ENCODE results near the gene VWCE. TPM values are rescaled to one million over a fixed set of nuclear protein-coding genes. Genes with fewer than 3 reads are reported as not detected.

Gene VWCE
- 1.0 TPM for total RNA-seq
- long read RNA-seq, partial matches to known transcripts = 0 of 1 reads
- long read RNA-seq, other reads (novel, unspliced or antisense) = 1 of 1 reads

- intact Hi-C loops (cut with DNase I) = no loop called here
- DNase-seq (ENCODE audit: missing footprints) (peak; percentile 78), ATAC-seq (peak; percentile 59)
These were observed at the start of gene VWCE for GRCh38 chr11:61294717-61295595. VWCE (minus strand) TSS chr11:61295316; CDS start chr11:61295037, 279 bp downstream.

GRCh38 chr11:61343792-61344745 is 49.0 kb upstream of the VWCE start:
- peak; percentile 63 for DNase-seq (ENCODE audit: missing footprints)
- ATAC-seq = no peak
- intact Hi-C loops (cut with DNase I) = no loop called here

- no peak for ATAC-seq
These were observed 47.2 kb upstream of the VWCE start for GRCh38 chr11:61342207-61342803.

GRCh38 chr11:61341706-61342105 is 46.6 kb upstream of the VWCE start:
- intact Hi-C loops (cut with DNase I) = no loop called here
- DNase-seq (ENCODE audit: missing footprints) (no peak), ATAC-seq (no peak)

More at GRCh38 chr11:61342207-61342803, 47.2 kb upstream of the VWCE start:
- intact Hi-C loops (cut with DNase I) = no loop called here
- DNase-seq (ENCODE audit: missing footprints) = no peak

- ATAC-seq (no peak), DNase-seq (ENCODE audit: missing footprints) (no peak)
- intact Hi-C loops (cut with DNase I) = no loop called here
These were observed 45.9 kb upstream of the VWCE start for GRCh38 chr11:61340979-61341378.

GRCh38 chr11:61339490-61339878 is 44.4 kb upstream of the VWCE start:
- ATAC-seq (no peak), DNase-seq (ENCODE audit: missing footprints) (peak; percentile 16)
- intact Hi-C loops (cut with DNase I) = no loop called here

GRCh38 chr11:61338783-61339489 is 43.8 kb upstream of the VWCE start:
- intact Hi-C loops (cut with DNase I) = no loop called here
- peak; percentile 44 for DNase-seq (ENCODE audit: missing footprints)

GRCh38 chr11:61337706-61338470 is 42.8 kb upstream of the VWCE start:
- intact Hi-C loops (cut with DNase I) = loop anchor here (2.0 kb wide), 1 partner anchor 25 kb away; the partner anchor contains the start of gene TMEM138
- peak; percentile 30 for DNase-seq (ENCODE audit: missing footprints)
- no peak for ATAC-seq

More at GRCh38 chr11:61338783-61339489, 43.8 kb upstream of the VWCE start:
- no peak for ATAC-seq

- intact Hi-C loops (cut with DNase I) = loop anchor here (1.0 to 2.0 kb wide), 2 partner anchors 26 to 49 kb away; partner anchors contain the start of gene TMEM138
These were observed 41.2 kb upstream of the VWCE start for GRCh38 chr11:61336171-61336935.

GRCh38 chr11:61335355-61335710 is 40.2 kb upstream of the VWCE start:
- ATAC-seq (no peak), DNase-seq (ENCODE audit: missing footprints) (no peak)
- intact Hi-C loops (cut with DNase I) = no loop called here

More at GRCh38 chr11:61336171-61336935, 41.2 kb upstream of the VWCE start:
- DNase-seq (ENCODE audit: missing footprints) (peak; percentile 85), ATAC-seq (peak; percentile 64)

- peak; percentile 60 for DNase-seq (ENCODE audit: missing footprints)
- intact Hi-C loops (cut with DNase I) = loop anchor here (5.0 kb wide), 1 partner anchor 98 kb away; the partner anchor contains the start of gene SDHAF2
- ATAC-seq = no peak
These were observed 39.6 kb upstream of the VWCE start for GRCh38 chr11:61334434-61335354.

- DNase-seq (ENCODE audit: missing footprints) (no peak), ATAC-seq (no peak)
- intact Hi-C loops (cut with DNase I) = loop anchor here (5.0 kb wide), 1 partner anchor 99 kb away; the partner anchor contains the start of gene SDHAF2
These were observed 38.7 kb upstream of the VWCE start for GRCh38 chr11:61333550-61334433.

- ATAC-seq (peak; percentile 97), DNase-seq (ENCODE audit: missing footprints) (peak; percentile 98)
- intact Hi-C loops (cut with DNase I) = loop anchor here (5.0 kb wide), 1 partner anchor 99 kb away; the partner anchor contains the start of gene SDHAF2
These were observed 37.9 kb upstream of the VWCE start, which contains the start of the genes DDB1 and TKFC for GRCh38 chr11:61332797-61333549. DDB1 (minus strand) TSS chr11:61333105; CDS start chr11:61332968, 137 bp downstream. TKFC (plus strand) TSS chr11:61333228; CDS start chr11:61334729, 1,501 bp downstream.

All from Right ventricle myocardium inferior (tissue), 1 donor.